ENCODE data around the gene EFEMP2.

Gene EFEMP2

DNA sequence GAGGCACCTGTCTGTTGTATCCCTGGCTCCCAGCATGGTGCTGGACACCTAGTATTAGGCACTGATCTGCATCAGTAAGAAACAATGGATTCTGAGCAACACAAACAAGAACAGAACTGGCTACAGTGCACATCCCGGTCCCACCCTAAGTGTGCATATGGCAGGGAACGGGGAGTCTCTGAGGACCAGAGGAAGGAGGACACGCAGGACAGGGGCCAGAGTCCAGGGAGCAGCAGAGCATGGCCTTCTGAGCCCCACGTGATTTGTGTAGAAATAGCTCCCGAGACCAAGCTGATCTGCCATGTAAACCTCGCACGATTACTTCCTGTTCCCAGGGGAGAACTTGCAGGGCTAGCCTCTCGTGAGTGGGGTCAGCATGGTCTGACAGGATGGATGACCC, 51.5 kb downstream of the EFEMP2 start:
- no peak for DNase-seq

- DNase-seq = peak; percentile 98
Observed at GRCh38 chr11:65817835-65818680, 54.5 kb downstream of the EFEMP2 start.

GRCh38 chr11:65817312-65817834, 55.2 kb downstream of the EFEMP2 start:
- DNase-seq = no peak

DNA sequence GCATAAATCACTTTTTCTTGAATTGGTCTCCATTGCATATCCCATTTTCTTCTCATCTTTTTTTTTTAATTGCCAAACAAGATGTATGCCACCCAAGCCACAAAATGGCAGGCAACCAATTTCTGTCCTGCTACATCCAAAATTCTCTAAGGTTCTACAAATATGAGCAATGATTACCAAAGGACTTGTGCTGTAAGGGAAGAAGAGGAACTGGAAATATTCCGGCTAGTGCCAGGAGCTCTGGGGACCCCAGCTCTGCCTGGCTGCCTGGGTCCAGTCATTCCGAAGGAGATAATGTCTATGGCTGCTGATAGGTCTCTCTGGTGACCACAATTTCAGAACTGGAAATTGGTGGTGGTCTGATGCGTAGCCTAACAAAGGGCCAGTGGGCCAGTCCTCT, 55.9 kb downstream of the EFEMP2 start:
- DNase-seq = no peak

Measured in activated T-cell treated with anti-CD3 and anti-CD28 coated beads, Interleukin-2, amount 50 U/mL, for 48 hours (primary cell).